Measurements from ENCODE around the gene AGMO.

AGMO gene

DNA sequence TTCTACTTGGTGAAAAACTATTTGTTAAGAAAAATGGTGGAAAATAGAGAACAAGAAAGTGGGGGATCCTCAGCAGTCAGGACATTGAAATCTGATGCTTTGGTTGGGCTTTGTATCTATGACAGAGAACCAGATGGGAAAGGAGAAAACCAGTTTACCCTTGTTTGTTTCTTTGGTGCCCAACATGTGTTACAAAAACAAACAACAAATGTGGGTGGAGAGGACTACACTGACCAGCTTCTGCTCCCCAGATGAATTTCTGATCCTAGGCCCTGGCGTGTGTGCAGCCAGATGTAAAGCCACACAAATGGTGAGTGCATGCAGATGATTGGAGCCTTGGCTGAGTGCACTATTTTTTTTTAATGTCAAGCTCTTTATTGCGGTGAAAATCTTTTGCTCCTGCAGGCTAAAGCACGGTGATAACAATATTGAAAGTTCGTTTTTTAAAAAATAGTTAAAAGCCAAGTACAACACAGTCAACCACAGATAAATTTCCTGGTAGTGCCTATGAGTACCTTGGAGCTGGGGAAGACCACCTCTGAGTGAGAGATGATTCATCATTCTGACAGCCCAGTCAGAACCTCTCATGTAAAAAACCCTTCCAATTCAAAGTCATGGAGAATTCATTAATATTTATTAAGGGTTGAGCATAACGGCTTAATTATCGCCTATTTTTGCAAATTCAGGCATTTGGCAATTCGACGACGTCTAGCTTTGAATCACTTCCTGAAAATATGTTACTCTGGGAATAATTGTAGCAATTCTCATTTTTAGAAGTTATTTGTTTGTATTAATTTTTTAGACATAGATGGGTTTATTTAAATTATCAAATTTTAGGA, 163.7 kb downstream of the AGMO start:
- no peak for DNase-seq
- H3K27me3 ChIP-seq (replicated peaks; ENCODE audit: insufficient read depth, low read length) = no peaks in the 10 kb centered on the region
- no peak overlapping the region for H3K27ac ChIP-seq (ENCODE audit: low read length)
- no peaks in the 10 kb centered on the region for H4K20me1 ChIP-seq (ENCODE audit: insufficient read depth, low read length)
- no peak overlapping the region for H3K4me2 ChIP-seq (ENCODE audit: low read depth, low read length)
- no peaks in the 10 kb centered on the region for H3K79me2 ChIP-seq (ENCODE audit: low read length)
- H3K9ac ChIP-seq (ENCODE audit: low read length) = no peak overlapping the region
- H3K4me1 ChIP-seq (ENCODE audit: low read length) = no peaks in the 10 kb centered on the region
- H3F3A ChIP-seq (ENCODE audit: insufficient read depth, low read length) = no peaks in the 10 kb centered on the region
- H3K4me3 ChIP-seq (ENCODE audit: low read length) = no peak overlapping the region
- no peak for TF ChIP-seq EZH2phosphoT487 (IDR thresholded peaks at IDR 0.05; ENCODE audit: low read length)
- TF ChIP-seq EZH2 (optimal IDR thresholded peaks at IDR 0.05; ENCODE audit: low read depth, low read length) = no peak
- TF ChIP-seq CTCF (IDR thresholded peaks at IDR 0.05; ENCODE audit: low read length) = no peak
- no peak overlapping the region for H2AFZ ChIP-seq (ENCODE audit: low read length)
- no peaks in the 10 kb centered on the region for H3K9me2 ChIP-seq (replicated peaks; ENCODE audit: insufficient read depth, low read length)
- H3K9me3 ChIP-seq (replicated peaks; ENCODE audit: insufficient read depth, low read length) = no peaks in the 10 kb centered on the region
- no peaks in the 10 kb centered on the region for H3K36me3 ChIP-seq (replicated peaks; ENCODE audit: insufficient read depth, low read length)

GRCh38 chr7:15397159-15397550, 164.7 kb downstream of the AGMO start:
- no peaks in the 10 kb centered on the region for H3K9me2 ChIP-seq (replicated peaks; ENCODE audit: insufficient read depth, low read length)
- H4K20me1 ChIP-seq (ENCODE audit: insufficient read depth, low read length) = no peaks in the 10 kb centered on the region
- TF ChIP-seq EZH2 (optimal IDR thresholded peaks at IDR 0.05; ENCODE audit: low read depth, low read length) (no peak), EZH2phosphoT487 (IDR thresholded peaks at IDR 0.05; ENCODE audit: low read length) (no peak), CTCF (IDR thresholded peaks at IDR 0.05; ENCODE audit: low read length) (no peak)
- no peak overlapping the region for H3K9ac ChIP-seq (ENCODE audit: low read length)
- no peak overlapping the region for H3K27ac ChIP-seq (ENCODE audit: low read length)
- H3K27me3 ChIP-seq (replicated peaks; ENCODE audit: insufficient read depth, low read length) = no peaks in the 10 kb centered on the region
- H3F3A ChIP-seq (ENCODE audit: insufficient read depth, low read length) = no peaks in the 10 kb centered on the region
- H3K9me3 ChIP-seq (replicated peaks; ENCODE audit: insufficient read depth, low read length) = no peaks in the 10 kb centered on the region
- DNase-seq = no peak
- H3K36me3 ChIP-seq (replicated peaks; ENCODE audit: insufficient read depth, low read length) = no peaks in the 10 kb centered on the region
- no peak overlapping the region for H3K4me3 ChIP-seq (ENCODE audit: low read length)
- no peak overlapping the region for H2AFZ ChIP-seq (ENCODE audit: low read length)
- no peaks in the 10 kb centered on the region for H3K79me2 ChIP-seq (ENCODE audit: low read length)
- H3K4me1 ChIP-seq (ENCODE audit: low read length) = no peaks in the 10 kb centered on the region
- H3K4me2 ChIP-seq (ENCODE audit: low read depth, low read length) = no peak overlapping the region

- Histone ChIP-seq H3K4me1 (ENCODE audit: low read length) (no peaks in the 10 kb centered on the region), H3K9me3 (replicated peaks; ENCODE audit: insufficient read depth, low read length) (no peaks in the 10 kb centered on the region), H3K9ac (ENCODE audit: low read length) (no peak overlapping the region), H3K36me3 (replicated peaks; ENCODE audit: insufficient read depth, low read length) (no peaks in the 10 kb centered on the region), H3K9me2 (replicated peaks; ENCODE audit: insufficient read depth, low read length) (no peaks in the 10 kb centered on the region), H3K4me3 (ENCODE audit: low read length) (no peak overlapping the region), H3K4me2 (ENCODE audit: low read depth, low read length) (no peak overlapping the region), H4K20me1 (ENCODE audit: insufficient read depth, low read length) (no peaks in the 10 kb centered on the region), H2AFZ (ENCODE audit: low read length) (no peak overlapping the region), H3K79me2 (ENCODE audit: low read length) (no peaks in the 10 kb centered on the region), H3K27ac (ENCODE audit: low read length) (no peak overlapping the region), H3K27me3 (replicated peaks; ENCODE audit: insufficient read depth, low read length) (no peaks in the 10 kb centered on the region), H3F3A (ENCODE audit: insufficient read depth, low read length) (no peaks in the 10 kb centered on the region)
- no peak for DNase-seq
- TF ChIP-seq EZH2 (optimal IDR thresholded peaks at IDR 0.05; ENCODE audit: low read depth, low read length) (no peak), CTCF (IDR thresholded peaks at IDR 0.05; ENCODE audit: low read length) (no peak), EZH2phosphoT487 (IDR thresholded peaks at IDR 0.05; ENCODE audit: low read length) (no peak)
Measured at GRCh38 chr7:15396210-15397158, 165.3 kb downstream of the AGMO start.
